Retina (tissue), 1 donor: ENCODE data around the gene KRT8.
"Not testable (repeated sequence)": the region's sequence is repeated elsewhere in the genome, so short reads cannot be mapped to it uniquely, and the experiment has no call there.

ENCODE experiments used
- DNase-seq: peaks from one replicate; pipeline ENCODE4 v3.0.0-alpha.2; 2016

The KRT8 gene

DNA sequence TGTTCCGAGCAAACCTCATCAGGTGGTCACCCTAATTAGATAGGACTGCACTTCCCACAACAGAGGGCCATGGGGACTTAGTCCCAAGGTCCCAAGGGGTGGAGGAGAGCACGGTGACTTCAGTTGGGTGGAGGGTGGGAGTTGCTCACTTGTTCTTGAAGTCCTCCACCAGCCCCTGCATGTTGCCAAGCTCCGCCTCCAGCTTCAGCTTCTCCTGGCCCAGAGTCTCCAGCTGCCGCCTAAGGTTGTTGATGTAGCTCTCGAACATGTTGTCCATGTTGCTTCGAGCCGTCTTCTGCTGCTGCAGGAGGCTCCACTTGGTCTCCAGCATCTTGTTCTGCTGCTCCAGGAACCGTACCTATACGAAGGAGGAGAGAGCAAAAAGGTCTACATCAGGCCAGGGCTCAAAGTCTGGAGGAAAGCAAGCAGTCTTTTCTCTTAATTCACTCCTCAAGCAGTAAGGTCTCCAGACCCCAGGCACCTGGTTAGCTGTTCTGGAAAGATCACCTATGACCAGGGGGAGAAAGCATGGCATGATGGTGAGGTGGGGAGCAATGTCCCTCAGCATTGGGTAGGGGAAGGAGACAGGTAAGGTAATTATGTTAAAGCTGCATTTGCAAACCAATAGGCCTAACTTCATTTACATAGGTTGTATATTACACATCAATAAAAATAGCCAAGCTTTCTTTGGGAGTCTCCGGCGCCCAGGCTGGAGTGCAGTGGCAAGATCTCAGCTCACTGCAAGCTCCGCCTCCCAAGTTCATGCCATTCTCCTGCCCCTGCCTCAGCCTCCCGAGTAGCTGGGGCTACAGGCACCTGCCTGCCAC lies 2.9 kb downstream of the KRT8 start:
- no peak for DNase-seq

DNA sequence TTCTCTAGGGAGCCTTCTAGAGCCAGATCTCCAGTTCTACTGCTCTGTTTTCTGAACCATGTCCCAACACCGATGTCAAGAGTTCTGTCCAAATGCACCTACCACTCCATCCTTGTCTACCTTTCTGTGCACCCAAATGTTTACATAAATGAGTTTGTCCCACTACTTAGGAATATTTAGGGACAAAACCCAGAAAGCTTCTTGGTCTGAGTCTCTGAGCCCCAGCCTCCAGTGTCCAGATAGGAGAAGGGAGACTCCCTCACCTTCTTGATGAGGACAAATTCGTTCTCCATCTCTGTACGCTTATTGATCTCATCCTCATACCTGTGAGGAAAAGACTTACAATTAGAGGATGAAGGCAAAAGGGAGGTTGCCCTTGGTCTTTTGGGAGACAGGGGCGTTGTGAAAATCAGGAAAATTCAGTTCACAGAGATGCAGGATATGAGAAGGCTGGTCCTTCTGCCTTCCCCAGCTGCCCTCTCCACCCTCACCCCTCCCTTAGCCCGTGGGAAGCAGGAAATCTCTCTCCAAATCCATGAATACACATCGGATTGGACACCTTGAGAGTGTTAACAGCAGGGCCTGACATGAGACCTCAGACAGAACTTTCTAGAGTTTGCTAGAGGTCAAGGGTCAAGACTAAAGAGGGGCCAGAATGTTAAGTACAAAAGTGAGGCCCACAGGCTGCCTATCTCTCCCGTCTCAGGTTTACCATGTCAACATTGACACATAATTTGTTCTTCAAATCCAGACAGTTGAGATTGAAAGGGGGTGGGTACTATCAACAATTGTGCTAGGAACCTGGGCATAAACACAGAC lies 3.8 kb downstream of the KRT8 start:
- no peak for DNase-seq

DNA sequence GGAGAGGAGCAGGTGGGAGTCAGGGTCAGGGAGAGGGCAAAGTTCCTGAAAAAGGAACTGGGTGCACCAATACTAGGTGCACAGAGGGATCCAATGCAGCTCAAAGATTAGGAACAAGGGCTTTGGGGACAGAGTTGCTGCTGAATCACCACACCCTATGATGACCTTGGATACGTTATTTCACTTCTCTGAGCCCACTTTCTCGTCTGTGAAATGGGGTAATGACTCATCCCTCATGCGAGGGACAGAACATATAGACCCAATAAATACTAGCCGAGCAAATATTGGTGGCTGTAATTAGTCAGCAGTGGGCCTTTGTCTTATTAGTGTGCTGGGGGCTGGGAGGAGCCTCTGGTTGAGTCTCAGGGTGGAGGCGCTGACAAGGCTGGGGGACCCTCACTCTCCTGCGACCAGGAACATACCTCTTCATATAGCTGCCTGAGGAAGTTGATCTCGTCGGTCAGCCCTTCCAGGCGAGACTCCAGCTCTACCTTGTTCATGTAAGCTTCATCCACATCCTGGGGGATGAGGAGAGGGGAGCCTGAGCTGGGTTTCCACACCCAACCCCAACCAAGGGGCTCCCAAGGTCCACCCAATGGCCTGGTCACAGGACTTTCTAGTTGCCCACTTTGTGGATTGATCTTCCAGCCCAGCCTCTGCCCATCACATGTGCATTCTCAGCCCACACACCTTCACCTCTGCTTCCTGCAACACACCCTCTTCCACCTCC lies 4.5 kb downstream of the KRT8 start:
- DNase-seq, result no peak

DNA sequence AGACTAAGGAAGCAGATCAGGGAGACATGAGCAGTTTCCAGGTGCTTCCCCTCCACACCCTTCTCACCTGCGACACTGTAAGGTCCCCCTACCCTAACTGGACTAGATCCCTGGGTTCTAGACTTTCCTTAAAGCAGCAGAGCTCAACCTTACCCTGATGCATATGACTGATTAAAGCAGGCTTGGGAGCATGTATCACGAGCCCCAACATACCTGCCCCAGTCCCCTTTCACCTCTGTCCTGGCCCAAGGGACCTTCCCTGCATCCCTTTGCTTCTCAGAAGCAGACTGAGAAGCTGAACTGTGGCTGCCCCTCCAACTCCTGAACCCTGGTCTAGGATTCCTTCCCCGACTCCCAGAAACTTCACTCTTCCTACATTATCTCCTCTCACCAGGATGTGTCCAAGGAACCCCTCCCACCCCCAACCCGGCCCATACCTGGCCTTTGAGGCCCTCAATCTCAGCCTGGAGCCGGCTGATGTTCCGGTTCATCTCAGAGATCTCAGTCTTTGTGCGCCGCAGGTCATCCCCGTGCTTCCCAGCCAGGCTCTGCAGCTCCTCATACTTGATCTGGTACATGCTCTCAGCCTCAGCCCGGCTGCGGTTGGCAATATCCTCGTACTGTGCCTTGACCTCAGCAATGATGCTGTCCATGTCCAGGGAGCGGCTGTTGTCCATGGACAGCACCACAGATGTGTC lies 5.4 kb downstream of the KRT8 start:
- DNase-seq, result no peak

DNA sequence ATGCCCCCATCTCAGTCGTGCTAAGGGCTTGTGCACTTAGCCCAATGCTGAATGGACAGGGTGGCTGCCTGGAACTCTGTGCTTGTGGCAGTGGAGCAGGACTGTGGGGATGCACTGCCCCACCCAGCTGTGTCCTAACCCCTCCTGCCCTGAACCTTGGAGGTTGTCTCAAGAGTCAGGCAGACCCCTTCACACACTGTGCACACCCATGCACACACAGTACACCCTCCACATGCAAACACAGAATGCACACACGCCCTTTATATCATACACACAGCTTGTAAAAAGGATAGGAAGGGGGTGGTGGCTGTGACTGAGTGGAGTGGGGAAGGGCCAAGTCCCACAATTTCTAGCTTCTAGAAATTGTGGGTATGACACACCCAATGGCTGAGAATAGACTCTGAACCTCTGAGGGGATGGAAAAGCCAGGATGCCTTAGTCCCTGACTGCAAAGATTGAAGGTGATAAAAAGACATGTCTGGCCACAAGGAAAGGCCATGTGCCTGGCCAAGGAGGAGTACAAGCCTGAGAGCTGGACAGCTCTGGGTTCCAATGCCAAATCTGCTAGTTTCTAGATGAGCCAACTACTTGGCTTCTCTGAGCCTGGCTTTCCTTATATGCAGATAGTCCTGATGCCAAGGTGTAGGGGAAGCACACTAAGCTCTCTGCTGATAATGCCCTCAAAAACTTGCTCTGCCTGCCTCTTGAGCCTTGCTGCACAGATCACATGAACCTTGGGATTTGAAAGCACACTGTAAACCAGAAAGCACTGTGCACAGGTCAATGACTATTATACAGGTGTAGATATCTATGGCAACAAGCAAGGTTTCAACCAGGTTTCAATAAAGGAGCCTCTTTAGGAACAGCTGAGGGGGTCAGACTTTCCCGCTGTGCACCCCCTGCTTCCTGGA lies 8.4 kb downstream of the KRT8 start:
- DNase-seq, result no peak

DNA sequence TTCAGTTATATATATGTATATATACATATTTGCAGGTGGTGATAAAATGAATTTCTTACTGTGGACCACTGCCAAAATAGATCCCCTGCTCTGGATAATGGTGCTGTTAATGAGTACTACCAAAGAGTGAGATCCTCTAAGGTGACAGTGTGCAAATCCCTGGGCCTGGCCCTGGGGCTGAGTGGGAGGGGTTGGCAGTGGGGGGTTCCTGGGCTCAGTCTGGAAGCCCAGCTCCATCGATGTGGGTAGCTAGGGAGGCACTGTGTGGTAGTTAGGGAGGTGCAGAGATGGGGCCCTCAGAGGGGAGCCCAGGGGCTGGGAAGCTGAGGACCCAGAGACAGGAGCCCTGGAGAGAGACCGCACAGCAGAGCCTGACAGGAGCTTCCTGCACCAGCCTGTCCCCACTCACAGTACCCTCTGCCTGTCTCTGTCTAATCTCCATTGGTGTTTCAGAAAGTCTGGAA lies 9.1 kb downstream of the KRT8 start:
- no peak for DNase-seq

DNA sequence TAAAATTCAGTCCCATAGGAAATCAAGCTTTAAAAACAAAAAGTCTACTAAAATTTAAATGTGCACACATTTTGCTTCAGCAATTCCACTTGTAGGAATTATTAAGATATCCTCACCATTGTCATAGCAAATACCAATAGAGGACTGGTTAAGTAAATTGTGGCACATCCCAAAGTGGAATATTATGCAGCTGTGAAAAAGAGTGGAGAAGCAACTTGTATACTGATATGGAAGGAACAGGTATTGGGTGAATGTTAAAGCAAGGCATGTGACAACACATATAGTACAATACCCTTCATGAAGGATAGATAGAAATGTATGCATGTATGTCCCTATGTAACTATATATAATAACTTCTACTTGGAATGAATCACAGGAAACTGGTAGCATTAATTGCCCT lies 11.9 kb downstream of the KRT8 start:
- DNase-seq, result no peak

DNA sequence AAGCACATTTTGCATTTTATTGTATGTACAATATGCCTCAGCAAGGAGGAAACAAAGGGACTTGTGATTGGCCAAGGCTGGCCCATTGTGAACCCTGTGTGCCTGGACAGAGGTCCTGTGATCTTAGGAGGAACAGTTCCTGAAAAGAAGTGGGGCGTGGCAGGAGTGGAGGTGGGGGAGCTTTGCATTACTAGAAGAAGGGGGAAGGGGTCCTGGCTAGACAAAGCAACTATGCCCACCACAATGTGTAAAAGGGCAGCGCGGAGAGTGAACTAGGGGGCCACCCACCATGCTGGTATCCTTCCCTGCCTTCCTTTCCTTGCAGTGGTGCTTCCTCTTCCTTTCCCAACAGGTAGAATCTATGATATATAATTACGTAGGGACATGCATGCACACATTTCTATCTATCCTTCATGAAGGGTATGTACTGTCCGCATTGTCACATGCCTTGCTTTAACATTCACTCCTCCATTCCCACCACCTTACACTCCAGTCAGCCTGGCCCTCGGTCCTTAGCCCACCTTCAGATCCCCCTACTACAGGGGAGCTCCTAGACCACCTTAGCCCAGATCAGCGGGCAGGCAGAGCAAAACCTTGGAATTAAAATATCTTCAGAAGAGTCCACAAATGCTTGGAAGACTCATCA lies 12.5 kb downstream of the KRT8 start:
- no peak for DNase-seq

DNA sequence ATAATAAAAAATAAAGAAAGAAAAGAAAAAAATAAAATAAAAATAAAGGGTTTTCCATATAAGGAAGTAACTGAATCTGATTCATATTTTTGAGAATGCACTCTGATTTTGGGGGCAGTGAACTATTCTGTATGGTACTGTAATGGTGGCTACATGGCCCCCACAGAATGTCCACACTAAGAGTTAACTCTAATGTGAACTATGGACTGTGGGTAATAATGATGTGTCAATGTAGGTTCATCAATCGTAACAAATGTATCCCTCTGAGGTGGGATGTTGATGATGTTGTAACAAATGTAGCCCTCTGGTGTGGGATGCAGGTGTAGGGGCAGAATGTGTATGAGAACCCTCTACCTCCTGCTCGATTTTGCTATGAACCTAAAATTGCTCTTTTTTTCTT lies 13.8 kb downstream of the KRT8 start:
- DNase-seq, result no peak

DNA sequence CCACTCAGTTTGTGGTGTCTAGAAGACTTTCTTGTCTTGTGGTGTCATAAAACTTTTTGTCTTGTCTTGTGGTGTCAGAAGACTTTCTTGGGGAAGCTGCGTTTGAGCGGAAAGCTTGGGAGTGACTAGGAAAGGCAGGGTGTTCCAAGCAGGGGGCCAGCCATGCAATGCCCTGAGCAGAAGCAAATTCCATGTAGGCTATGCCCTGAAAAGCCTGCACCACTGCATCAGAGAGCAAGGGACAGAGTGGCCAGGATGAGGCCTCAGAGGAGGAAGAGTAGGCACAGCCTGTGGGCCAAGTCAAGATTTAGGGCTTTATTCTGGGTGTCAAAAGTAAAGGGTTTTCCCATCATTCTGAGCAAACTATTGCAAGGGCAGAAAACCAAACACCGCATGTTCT lies 14.5 kb downstream of the KRT8 start:
- no peak for DNase-seq

DNA sequence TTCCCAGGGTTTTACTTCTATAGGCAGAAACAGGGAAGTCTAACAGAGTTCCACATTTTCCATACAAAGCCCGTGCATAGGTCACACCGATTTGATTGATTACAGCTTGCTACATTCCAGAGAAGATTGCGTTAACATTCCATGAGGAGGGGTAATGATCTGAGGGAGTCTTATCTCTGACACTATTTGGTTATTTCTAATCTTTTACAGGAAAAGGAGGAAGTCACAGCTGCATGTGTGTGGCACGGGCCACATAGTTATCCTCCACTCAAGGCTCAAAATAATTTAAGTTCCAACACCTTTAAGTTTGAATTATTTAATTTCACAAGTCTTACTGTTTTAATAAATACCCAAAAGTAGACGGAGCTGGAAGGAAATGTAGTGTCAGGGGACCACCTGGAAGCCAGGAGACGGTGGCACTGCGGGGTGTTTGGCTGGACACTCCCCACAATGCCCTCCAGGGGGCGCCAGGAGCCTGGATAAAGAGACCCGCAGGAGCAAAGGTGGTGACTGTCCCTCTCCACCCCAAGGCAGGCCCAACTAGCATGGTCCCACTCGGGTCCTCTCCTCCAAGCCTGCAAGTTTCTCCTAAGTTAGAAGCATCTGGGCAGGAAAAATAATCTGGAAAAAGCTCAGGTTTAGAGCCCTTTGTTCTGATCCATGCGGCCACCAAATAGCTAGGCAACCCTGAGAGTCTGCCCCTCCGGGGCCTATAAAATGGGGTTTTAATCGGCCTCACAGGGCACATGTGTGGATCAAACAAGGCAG lies 20.2 kb downstream of the KRT8 start:
- peak; percentile 82 for DNase-seq

DNA sequence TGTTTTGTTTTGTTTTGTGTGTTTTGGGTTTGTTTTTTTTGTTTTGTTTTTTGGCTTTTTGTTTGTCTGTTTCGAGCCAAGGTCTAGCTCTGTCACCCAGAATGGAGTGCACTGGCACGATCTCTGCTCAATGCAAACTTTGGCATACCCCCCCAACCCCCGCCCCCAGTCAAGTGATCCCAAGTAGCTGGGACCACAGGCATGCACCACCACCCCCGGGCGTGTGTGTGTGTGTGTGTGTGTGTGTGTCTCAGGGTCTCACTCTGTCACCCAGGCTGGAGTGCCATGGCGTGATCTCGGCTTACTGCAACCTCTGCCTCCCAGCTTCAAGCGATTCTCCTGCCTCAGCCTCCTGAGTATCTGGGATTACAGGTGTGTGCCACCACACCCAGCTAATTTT lies 24.4 kb downstream of the KRT8 start:
- not testable (repeated sequence) for DNase-seq

DNA sequence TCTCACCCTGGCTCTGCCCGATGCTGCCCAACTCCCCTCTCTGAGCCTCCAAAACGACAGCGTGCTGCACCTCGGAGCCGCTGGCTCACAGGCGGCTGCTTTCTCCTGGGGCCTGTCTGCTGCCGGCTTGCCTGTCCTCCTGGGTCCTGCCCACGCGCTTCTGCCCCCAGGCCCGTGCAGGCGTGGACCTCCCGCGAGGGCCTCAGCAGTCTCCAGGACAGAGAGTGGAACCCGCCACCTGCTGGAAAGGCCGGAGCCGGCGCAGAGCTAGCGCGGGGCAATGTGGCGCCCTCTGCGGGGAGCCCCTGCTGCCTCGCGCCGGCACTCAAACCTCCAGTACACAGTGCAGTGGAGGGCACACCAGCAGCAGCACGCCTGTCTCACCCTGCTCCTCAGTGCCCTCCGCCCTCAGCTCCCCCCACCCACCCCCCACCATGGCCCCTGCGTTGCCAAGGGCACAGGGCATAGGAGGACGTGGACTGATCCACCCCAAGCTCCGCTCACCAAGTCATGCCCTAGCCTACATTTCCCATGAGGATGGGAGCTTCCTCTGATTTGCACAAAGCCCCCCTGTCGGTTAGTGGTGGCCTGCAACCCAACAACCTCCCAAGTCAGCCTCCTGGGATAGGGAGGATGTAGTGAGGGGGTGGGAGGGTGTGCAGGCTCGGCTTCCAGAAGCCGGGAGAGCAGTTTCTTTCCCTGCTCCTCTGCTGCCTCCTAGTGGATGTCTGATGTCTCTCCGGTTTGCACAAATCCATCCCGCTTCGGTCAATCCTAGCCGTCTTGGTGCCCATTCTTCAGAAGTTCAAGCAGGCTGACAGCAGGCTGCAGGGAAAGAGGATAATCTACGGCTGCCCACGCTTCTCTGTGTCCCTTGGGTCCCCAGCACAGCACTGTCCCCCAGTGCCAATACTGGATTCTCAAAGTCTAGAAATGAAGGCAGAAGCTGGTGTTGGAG lies 25.2 kb downstream of the KRT8 start:
- DNase-seq, result peak; percentile 88

DNA sequence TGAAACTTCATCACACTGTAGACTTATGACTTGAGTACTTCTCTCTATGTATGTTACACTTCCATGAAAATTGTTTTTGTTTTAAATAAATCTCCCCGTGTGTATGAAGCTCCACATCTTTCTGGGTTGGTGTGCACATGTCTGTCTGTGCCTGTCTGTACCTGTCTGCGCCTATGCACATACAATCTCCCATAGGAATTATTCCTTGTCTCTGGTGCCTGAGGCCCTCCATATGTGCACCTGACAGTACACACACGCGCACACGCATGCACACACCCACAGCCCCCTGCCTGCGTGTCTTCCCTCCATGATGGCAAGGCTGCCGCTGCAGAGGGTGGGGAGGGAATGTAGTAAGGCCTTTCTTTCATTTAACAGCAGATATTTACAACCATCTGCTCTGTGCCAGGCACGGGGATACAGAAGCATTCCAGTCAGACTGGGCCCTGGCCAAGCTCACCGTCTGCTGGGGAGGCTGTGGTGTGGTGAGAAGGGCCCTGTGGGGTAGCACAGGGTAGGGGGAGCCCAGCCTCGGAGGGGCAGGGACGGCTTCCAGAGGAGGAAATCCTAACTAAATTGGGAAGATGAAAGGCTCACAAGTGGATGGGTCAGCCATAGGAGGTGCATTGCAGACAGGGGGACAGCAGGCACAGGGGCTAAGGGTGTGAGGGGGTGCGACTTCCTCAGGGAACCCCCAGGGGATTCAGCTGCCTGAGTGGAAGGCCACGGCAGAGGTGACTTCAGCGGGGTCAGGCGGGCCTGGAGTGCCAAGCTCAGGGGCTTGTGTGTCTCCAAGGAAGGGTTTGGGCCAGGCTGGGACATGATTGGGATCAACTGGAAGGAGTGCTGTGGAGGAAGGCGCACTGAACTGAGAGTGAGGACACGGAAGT lies 26.1 kb downstream of the KRT8 start:
- no peak for DNase-seq

DNA sequence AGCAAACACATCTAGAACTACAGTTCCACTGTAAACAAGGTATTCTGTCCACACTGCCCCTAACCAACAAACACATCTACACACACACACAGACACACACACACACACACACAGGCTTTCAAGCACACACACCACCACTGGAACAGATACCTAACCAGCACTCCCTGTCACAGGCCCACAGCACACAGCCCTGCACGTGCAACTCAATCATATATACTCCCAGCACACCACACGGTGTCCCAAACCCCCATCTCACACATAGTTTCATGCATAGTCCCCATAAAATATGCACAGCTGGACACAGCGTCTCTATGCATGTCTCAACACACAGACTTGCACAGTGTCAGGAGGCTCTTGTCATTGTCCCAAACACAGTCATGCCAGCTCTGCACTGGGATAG lies 27.6 kb downstream of the KRT8 start:
- DNase-seq, result no peak

DNA sequence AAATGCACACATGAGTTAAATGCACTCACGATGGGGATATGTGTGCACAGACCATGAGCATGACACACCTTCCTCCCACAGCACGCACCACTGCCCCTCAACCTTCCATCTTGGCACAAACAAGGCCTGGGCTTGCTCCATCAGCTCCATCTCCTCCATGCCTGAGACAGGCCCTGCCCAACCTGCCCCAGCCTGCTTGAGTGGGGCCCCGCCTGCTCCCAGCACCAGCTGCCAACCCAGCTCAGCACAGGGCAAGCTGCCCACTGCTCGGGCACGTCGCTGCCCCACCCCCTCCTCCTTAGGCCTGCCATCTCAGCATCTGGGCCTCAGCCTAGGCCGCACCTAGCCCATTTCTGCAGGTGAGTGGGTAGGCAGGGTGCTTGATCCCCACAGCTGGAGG lies 28.5 kb downstream of the KRT8 start:
- DNase-seq, result no peak

DNA sequence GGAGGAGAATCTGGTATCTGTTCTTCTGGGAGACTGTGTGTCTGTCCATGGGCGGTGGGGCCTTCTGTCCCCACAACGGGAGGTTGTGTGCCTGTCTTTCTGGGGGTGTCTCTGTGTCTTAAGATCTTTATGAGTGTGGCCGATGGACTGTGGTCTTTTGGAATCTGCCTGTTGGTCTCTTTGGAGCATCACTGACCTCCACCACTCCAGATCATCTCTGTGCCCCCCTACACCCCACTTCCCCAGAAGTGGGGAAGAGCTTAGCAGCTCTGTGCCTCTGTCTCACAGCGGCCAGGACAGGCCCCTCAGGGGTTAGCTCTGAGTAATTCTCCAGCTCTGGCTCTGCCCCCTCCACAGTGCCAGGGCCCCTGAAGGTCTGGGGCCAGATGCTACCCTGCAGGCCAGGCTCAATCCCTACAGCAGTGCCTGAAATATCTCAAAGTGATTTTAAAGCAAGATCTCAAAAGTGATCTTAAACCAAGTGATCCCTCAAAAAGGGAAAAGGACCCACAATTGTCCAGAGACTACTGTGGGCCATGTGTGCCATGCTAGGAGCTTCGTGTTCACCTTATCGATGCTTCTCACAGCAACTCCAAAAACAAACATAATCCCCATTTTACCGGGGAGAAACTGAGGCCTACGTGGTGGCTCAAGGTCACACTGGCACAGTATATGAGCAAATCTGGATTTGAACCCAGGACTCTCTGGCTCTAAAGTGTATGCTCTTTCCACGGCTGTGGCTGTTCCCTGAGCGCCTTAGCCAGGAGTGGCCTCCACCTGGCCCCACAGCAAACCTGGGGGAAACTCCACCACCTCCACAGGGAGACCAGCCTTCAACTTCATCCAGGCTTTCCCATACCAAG lies 30.1 kb downstream of the KRT8 start:
- DNase-seq, result no peak
